Measurements from ENCODE around the gene PRTN3.

Gene PRTN3

DNA sequence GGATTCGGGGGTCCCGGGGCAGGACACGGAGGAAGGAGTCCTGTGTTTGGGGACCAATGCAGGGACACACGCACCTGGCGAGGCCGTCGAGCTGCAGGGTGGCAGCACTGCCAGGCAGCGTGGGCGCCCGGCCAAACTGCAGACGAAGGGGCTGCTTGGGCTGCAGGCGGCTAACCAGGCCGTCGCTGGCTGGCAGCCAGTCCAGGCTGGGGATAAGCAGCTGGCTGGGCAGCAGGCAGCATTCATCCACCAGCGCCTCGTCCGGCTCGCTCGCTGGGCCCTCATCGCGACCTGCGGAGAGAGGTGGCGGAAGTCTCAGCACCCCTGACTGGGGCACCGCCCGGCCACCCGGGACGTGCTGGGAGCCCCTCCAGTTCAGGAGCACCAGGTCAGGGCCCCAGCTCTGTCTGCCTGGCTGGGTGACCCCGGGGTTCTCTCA, 30.2 kb downstream of the PRTN3 start:
- no peak for TF ChIP-seq CTCF (IDR thresholded peaks at IDR 0.05; ENCODE audit: low read depth, low read length)
- Histone ChIP-seq H3K9me3 (ENCODE audit: severe bottlenecking) (no peaks in the 10 kb centered on the region), H3K27ac (no peak overlapping the region), H3K36me3 (peaks cover 67% of the 10 kb centered on the region), H3K4me3 (ENCODE audit: low read depth, low read length) (no peak overlapping the region), H3K27me3 (ENCODE audit: insufficient read depth, low read depth, severe bottlenecking) (no peaks in the 10 kb centered on the region)
- no peak for DNase-seq

DNA sequence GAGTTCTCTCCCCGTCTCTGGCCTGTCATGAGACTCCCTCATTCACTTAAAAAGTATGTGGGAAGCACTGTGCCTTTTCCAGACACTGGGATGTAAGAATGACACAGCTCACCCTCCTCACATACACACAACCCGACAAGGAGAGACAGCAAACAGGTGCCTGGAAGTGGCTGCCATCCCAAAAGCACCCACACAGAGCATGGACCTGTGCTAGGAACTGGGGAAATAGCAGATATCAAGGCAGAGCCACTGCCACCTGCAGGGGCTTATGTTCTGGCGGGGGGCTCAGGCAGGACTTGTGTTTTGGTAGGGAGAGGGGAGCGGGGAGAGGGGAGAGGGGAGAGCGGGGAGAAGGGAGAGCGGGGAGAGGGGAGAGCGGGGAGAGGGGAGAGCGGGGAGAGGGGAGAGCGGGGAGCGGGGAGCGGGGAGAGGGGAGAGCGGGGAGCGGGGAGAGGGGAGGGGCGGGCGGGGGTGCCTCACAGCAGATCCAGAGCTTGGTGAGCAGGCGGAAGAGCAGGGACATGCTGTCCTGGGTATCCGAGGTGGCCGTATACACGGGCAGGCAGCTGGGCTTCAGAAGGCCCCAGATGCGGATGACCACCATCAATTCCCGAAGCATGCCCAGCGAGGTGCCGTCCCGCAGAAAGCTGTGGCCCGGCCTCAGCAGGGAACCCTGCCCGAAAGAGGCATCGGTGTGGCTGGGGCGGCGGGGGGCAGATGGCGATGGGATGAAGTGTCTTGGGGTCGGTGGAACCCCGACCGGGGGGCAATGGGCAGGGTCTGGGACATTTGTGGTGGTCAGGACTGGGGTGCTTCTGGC, 30.9 kb downstream of the PRTN3 start:
- Histone ChIP-seq H3K9me3 (ENCODE audit: severe bottlenecking) (no peaks in the 10 kb centered on the region), H3K36me3 (peaks cover 70% of the 10 kb centered on the region), H3K27ac (peak overlapping the region; percentile 29; the same call in 1 of the 2 replicates), H3K4me3 (ENCODE audit: low read depth, low read length) (no peak overlapping the region), H3K27me3 (ENCODE audit: insufficient read depth, low read depth, severe bottlenecking) (no peaks in the 10 kb centered on the region)
- no peak for DNase-seq
- no peak for TF ChIP-seq CTCF (IDR thresholded peaks at IDR 0.05; ENCODE audit: low read depth, low read length)

DNA sequence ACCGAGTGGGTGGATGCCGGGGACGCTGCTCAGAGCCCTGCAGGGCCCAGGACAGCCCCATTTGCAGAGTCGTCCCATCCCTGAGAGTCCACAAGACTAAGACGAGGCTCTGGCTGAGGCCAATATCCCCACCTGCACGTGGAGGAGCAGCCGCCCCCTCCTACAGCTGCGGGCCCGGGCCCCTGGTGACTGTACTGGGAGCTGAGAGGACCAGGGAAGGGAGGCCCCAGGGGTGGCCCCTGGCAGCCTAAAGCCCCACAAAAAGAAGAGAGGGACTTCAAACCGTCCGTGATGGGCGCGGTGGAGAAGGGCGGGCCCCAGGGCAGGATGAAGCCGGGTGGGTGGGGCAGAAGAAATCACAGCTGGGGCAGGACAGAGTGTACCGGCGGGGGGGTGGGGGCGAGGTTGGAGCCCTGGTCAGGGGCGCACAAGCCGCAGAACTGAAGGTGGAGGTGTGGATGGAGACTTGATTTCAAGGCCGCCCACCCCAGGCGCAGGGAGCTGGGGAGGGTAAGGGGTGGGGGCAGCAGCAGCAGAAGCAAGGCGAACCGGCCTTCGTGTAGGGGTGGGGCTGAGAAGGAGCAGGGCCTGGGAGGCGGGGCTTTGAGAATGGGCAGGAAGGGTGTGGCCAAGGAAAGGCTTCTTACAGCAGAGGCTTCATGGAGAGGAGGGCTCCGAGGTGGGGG, 31.6 kb downstream of the PRTN3 start:
- no peak for TF ChIP-seq CTCF (IDR thresholded peaks at IDR 0.05; ENCODE audit: low read depth, low read length)
- DNase-seq = peak; percentile 74
- H3K36me3 ChIP-seq = peaks cover 74% of the 10 kb centered on the region
- H3K9me3 ChIP-seq (ENCODE audit: severe bottlenecking) = no peaks in the 10 kb centered on the region
- no peaks in the 10 kb centered on the region for H3K27me3 ChIP-seq (ENCODE audit: insufficient read depth, low read depth, severe bottlenecking)
- H3K4me3 ChIP-seq (ENCODE audit: low read depth, low read length) = no peak overlapping the region
- H3K27ac ChIP-seq = peak overlapping the region; percentile 29; the same call in 1 of the 2 replicates

DNA sequence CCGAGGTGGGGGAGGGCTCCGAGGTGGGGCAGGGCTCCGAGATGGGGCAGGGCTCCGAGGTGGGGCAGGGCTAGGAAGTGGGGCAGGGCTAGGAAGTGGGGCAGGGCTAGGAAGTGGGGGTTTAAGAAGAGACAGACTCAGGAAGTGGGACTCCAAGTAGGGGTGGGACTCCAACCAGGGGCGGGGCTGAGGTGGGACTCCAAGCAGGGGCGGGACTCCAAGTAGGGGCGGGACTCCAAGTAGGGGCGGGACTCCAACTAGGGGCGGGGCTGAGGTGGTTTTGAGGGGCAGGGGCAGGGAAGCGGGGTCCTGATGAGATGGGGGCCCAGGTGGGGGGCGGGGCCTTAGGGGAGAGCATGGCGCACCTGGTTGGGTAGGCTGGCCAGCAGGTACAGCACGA, 32.3 kb downstream of the PRTN3 start:
- Histone ChIP-seq H3K4me3 (ENCODE audit: low read depth, low read length) (no peak overlapping the region), H3K36me3 (peaks cover 67% of the 10 kb centered on the region), H3K9me3 (ENCODE audit: severe bottlenecking) (no peaks in the 10 kb centered on the region), H3K27me3 (ENCODE audit: insufficient read depth, low read depth, severe bottlenecking) (no peaks in the 10 kb centered on the region), H3K27ac (no peak overlapping the region)
- peak; percentile 74 for DNase-seq
- TF ChIP-seq CTCF (IDR thresholded peaks at IDR 0.05; ENCODE audit: low read depth, low read length) = no peak

GRCh38 chr19:873561-874041, 32.8 kb downstream of the PRTN3 start:
- no peak for TF ChIP-seq CTCF (IDR thresholded peaks at IDR 0.05; ENCODE audit: low read depth, low read length)
- H3K9me3 ChIP-seq (ENCODE audit: severe bottlenecking) = no peaks in the 10 kb centered on the region
- H3K36me3 ChIP-seq = peaks cover 62% of the 10 kb centered on the region
- H3K27ac ChIP-seq = no peak overlapping the region
- no peak for DNase-seq
- no peaks in the 10 kb centered on the region for H3K27me3 ChIP-seq (ENCODE audit: insufficient read depth, low read depth, severe bottlenecking)
- no peak overlapping the region for H3K4me3 ChIP-seq (ENCODE audit: low read depth, low read length)

Data from WERI-Rb-1 (cell line).